ENCODE data around the gene CHL1.

GRCh38 chr3:453106-453505 is 256.5 kb downstream of the CHL1 start:
- no peak for TF ChIP-seq CTCF (conservative IDR thresholded peaks at IDR 0.05)
- no peak for TF ChIP-seq ZFX (IDR thresholded peaks at IDR 0.05)

All from C4-2B (cell line).